HepG2 (cell line): ENCODE results near the gene USE1.

Source experiments
- AHR ChIP-seq: IDR thresholded peaks from 2 replicates; pipeline ENCODE4 v1.6.1; 2018; ENCODE audit warnings: missing genetic modification reagents, missing compliant biosample characterization
- EP300 ChIP-seq, 3 experiments: sonication (generic) in 1 of 3; formaldehyde crosslinking in 1 of 3; IDR thresholded peaks; 2 replicates each; pipeline versions ENCODE4 v1.5.1 to v1.6.1; 2011 to 2020; ENCODE audit warnings: low read depth in 2 of 3, low read length in 2 of 3, borderline replicate concordance in 1 of 3, improper control_type of control experiment in 1 of 3, mild to moderate bottlenecking in 1 of 3, missing genetic modification reagents in 1 of 3, moderate library complexity in 1 of 3
- FOXK2 ChIP-seq: fragments of 450-650 bp; IDR thresholded peaks from 2 replicates; pipeline ENCODE4 v1.6.1; 2016
- MTF2 ChIP-seq: sonication (generic); formaldehyde crosslinking; IDR thresholded peaks from 2 replicates; pipeline ENCODE4 v1.5.0; 2020; ENCODE audit warnings: missing genetic modification reagents, borderline replicate concordance
- NFIC ChIP-seq: IDR thresholded peaks from 2 replicates; pipeline ENCODE4 v1.6.1; 2012; ENCODE audit warnings: mild to moderate bottlenecking, low read length, inconsistent platforms
- POLR2A ChIP-seq, 2 experiments: IDR thresholded peaks; 2 replicates each; pipeline ENCODE4 v1.6.1; 2011; ENCODE audit warnings: low read depth in 2 of 2, low read length in 2 of 2, mild to moderate bottlenecking in 1 of 2, moderate library complexity in 1 of 2; ENCODE audit not compliant: insufficient read depth in 1 of 2
- SIN3B ChIP-seq: fragments of 150-350 bp; IDR thresholded peaks from 2 replicates; pipeline ENCODE4 v1.6.1; 2014; ENCODE audit warnings: low read length
- SP1 ChIP-seq, 2 experiments: fragments of 450-650 bp in 1 of 2; sonication (generic) in 1 of 2; formaldehyde crosslinking in 1 of 2; IDR thresholded peaks; 2 replicates each; pipeline versions ENCODE4 v1.4.0 to v1.6.1; 2016 to 2020; ENCODE audit warnings: missing genetic modification reagents in 1 of 2
- ZBTB7B ChIP-seq: sonication (generic); formaldehyde crosslinking; IDR thresholded peaks from 2 replicates; pipeline ENCODE4 v1.4.0; 2020; ENCODE audit warnings: missing genetic modification reagents
- ZC3H4 ChIP-seq: sonication (generic); formaldehyde crosslinking; IDR thresholded peaks from 2 replicates; pipeline ENCODE4 v1.4.0; 2020; ENCODE audit warnings: missing genetic modification reagents, borderline replicate concordance
- TF ChIP-seq, protein P1 (sequence below): sonication (generic); formaldehyde crosslinking; IDR thresholded peaks from 2 replicates; pipeline ENCODE4 v1.5.0; 2020; ENCODE audit warnings: mild to moderate bottlenecking, missing genetic modification reagents, moderate library complexity
- TF ChIP-seq, protein P2 (sequence below): sonication (generic); formaldehyde crosslinking; conservative IDR thresholded peaks from 2 replicates; pipeline ENCODE4 v1.5.0; 2020; ENCODE audit warnings: missing genetic modification reagents

DNA sequence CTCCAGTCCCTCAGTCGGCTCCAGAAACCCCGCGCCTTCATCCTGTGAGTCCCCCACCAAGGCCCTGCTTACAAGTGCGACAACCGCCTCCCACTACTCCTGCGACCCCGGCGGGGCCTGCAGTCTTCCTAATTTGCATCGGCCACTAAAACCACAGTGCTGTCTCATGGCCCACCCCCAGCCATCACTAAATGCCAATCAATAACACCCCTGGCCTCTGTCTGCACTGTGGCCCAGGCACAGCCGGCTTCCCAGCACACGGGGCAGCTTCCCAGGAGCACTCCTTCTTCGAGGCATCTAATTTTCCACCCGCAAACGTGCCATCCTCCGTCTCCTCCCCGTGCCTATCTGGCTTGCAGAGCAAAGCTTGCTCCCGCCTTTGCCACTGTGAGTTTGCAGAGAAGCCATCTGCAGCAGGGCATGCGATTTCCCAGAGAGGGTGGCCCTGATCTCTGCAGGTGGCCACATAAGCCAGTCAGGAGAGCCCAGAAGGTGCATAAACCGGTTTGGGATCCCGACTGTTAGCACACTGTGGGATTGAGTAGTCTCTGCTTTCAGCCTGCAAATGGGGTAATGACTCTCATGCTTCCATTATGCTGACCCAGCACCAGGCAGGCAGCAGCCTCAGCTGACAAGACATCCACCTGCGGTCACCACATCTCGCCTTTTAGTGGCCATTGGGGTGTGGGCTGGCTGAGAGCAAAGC lies 34.0 kb upstream of the USE1 start:
- TF ChIP-seq EP300 (IDR thresholded peaks at IDR 0.05; ENCODE audit: low read depth in 2 of 2, low read length in 2 of 2) (no peak), EP300 (CRISPR knock-in tag; IDR thresholded peaks at IDR 0.05; ENCODE audit: borderline replicate concordance) (no peak), ZC3H4 (no peak), FOXK2 (no peak), SP1 (IDR thresholded peaks at IDR 0.05) (no peak), SP1 (CRISPR knock-in tag; IDR thresholded peaks at IDR 0.05) (no peak), MTF2 (CRISPR knock-in tag) (no peak), SIN3B (no peak), NFIC (no peak), ZBTB7B (no peak), AHR (CRISPR knock-in tag) (no peak), POLR2A (IDR thresholded peaks at IDR 0.05; ENCODE audit: insufficient read depth in 1 of 2, low read depth in 2 of 2, low read length in 2 of 2) (no peak)
- TF ChIP-seq, protein P1, sequence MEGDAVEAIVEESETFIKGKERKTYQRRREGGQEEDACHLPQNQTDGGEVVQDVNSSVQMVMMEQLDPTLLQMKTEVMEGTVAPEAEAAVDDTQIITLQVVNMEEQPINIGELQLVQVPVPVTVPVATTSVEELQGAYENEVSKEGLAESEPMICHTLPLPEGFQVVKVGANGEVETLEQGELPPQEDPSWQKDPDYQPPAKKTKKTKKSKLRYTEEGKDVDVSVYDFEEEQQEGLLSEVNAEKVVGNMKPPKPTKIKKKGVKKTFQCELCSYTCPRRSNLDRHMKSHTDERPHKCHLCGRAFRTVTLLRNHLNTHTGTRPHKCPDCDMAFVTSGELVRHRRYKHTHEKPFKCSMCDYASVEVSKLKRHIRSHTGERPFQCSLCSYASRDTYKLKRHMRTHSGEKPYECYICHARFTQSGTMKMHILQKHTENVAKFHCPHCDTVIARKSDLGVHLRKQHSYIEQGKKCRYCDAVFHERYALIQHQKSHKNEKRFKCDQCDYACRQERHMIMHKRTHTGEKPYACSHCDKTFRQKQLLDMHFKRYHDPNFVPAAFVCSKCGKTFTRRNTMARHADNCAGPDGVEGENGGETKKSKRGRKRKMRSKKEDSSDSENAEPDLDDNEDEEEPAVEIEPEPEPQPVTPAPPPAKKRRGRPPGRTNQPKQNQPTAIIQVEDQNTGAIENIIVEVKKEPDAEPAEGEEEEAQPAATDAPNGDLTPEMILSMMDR (CRISPR knock-in tag): no peak
- TF ChIP-seq, protein P2, sequence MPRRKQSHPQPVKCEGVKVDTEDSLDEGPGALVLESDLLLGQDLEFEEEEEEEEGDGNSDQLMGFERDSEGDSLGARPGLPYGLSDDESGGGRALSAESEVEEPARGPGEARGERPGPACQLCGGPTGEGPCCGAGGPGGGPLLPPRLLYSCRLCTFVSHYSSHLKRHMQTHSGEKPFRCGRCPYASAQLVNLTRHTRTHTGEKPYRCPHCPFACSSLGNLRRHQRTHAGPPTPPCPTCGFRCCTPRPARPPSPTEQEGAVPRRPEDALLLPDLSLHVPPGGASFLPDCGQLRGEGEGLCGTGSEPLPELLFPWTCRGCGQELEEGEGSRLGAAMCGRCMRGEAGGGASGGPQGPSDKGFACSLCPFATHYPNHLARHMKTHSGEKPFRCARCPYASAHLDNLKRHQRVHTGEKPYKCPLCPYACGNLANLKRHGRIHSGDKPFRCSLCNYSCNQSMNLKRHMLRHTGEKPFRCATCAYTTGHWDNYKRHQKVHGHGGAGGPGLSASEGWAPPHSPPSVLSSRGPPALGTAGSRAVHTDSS (CRISPR knock-in tag): no peak
